ENCODE data around the gene TP53. TPM values are rescaled to one million over a fixed set of nuclear protein-coding genes. Genes with fewer than 3 reads are reported as not detected.

Gene TP53
- total RNA-seq: 41.5 TPM

GRCh38 chr17:7687072-7687907, at the start of gene TP53:
Gene TP53 (minus strand): TSS chr17:7687490. CDS start chr17:7676594, 10,896 bp downstream.
- DNase-seq (ENCODE audit: low spot score) (peak; percentile 91), ATAC-seq (peak; percentile 86)
- intact Hi-C loops (cut with DNase I): loop anchor here (10.0 kb wide), 1 partner anchor 52 kb away; the partner anchor contains the start of gene SHBG

DNA sequence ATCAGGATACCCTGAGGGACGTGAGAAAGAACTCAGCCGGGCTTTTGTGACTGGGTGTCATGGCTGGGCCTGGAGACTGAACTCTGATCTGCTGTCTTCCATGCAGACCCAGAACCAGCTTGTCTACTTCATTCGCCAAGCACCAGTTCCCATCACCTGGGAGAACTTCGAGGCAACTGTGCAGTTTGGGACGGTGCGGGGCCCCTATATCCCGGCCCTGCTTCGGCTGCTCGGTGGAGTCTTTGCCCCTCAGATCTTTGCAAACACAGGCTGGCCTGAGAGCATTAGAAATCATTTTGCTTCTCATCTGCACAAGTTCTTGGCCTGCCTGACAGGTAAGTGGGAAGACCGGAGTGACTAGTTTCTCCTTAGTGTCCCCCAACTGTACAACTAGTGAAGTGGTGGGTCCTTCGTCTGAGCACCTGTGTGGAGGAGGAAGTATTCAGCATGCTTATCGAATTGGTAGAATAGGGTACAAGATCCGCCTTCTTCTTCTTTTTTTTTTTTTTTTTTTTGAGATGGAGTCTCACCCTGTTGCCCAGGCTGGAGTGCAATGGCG, 45.8 kb upstream of the TP53 start:
- ATAC-seq: no peak
- intact Hi-C loops (cut with DNase I): no loop called here
- DNase-seq (ENCODE audit: low spot score): no peak

DNA sequence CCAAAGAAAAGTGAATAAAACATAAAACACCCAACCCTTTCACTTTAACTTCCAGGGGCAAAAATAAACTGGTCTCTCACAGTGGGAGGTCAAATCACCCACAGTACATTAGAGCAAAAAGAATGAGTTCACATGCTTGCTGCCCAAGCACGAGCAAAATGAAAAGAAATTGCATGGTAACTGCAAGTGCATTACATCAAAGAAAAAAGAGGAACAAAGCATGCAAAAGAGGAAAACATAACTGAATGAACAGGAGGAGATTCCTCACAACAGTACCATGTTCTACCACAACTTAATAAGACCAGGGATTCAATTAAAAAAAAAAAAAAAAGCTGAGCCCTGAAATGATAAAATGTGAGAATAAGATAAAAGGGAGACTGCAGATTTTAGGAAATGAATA, 42.5 kb upstream of the TP53 start:
- DNase-seq (ENCODE audit: low spot score): no peak
- no peak for ATAC-seq
- intact Hi-C loops (cut with DNase I): no loop called here

GRCh38 chr17:7727886-7728285, 40.6 kb upstream of the TP53 start:
- intact Hi-C loops (cut with DNase I): no loop called here
- DNase-seq (ENCODE audit: low spot score) (no peak), ATAC-seq (no peak)

DNA sequence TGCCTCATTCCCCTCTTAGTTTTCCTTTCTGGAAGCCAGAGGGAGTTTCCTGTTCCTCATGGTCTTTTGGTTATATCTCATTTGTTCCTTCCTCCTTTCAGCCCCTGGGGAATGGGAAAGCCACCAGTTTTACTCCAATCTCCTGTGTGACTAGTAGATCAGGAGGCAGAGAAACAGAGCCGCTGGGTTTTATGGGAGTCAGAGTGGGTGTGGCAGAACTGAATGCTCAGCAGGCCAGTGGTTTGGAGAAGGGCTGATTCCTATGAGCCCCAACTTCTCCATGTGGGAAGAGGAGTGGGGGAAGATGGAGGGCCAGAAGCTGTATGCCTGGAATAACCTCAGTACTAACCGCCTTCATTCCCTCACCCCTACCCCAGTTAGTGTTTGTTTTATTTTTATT, 34.3 kb upstream of the TP53 start:
- ATAC-seq: no peak

DNA sequence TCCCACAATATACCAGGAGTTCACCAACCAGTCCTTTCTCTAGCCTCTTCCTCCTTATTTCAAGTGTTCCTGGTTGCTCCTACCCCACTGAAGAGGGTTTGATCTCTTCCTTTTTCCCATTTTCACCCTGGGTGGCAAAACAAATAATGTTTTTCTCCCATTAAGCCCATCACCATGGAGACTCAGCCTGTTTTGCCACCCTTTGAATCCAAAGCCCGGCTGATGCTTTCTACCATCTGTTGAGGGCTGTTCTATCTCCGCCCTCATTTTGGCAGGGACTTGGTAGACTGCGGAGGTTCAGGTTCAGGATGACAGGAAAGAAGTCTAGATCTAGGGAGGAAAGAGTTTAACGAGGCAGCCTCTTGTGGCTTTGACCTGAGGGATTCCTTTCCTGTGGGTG, 32.8 kb upstream of the TP53 start:
- ATAC-seq (no peak), DNase-seq (ENCODE audit: low spot score) (no peak)
- intact Hi-C loops (cut with DNase I): no loop called here

More for the DNA sequence above, 34.3 kb upstream of the TP53 start:
- intact Hi-C loops (cut with DNase I): no loop called here
- no peak for DNase-seq (ENCODE audit: low spot score)

GRCh38 chr17:7719661-7720060, 32.4 kb upstream of the TP53 start:
- intact Hi-C loops (cut with DNase I): no loop called here
- DNase-seq (ENCODE audit: low spot score) (no peak), ATAC-seq (no peak)

- peak; percentile 50 for ATAC-seq
- intact Hi-C loops (cut with DNase I): no loop called here
Measured at GRCh38 chr17:7717756-7718350, 30.6 kb upstream of the TP53 start.

GRCh38 chr17:7716901-7717755, 29.8 kb upstream of the TP53 start, which contains the start of gene DNAH2:
Gene DNAH2 (plus strand): TSS chr17:7717744. CDS start chr17:7719735, 1,991 bp downstream.
- intact Hi-C loops (cut with DNase I): no loop called here
- DNase-seq (ENCODE audit: low spot score) (peak; percentile 80), ATAC-seq (peak; percentile 84)

More at GRCh38 chr17:7717756-7718350, 30.6 kb upstream of the TP53 start:
- no peak for DNase-seq (ENCODE audit: low spot score)

- intact Hi-C loops (cut with DNase I): no loop called here
- DNase-seq (ENCODE audit: low spot score) (no peak), ATAC-seq (no peak)
Measured at GRCh38 chr17:7715936-7716886, 28.9 kb upstream of the TP53 start.

- intact Hi-C loops (cut with DNase I): no loop called here
- ATAC-seq (no peak), DNase-seq (ENCODE audit: low spot score) (no peak)
Measured at GRCh38 chr17:7714721-7715594, 27.7 kb upstream of the TP53 start.

- intact Hi-C loops (cut with DNase I): no loop called here
- no peak for ATAC-seq
- no peak for DNase-seq (ENCODE audit: low spot score)
Measured at GRCh38 chr17:7713782-7714181, 26.5 kb upstream of the TP53 start.

DNA sequence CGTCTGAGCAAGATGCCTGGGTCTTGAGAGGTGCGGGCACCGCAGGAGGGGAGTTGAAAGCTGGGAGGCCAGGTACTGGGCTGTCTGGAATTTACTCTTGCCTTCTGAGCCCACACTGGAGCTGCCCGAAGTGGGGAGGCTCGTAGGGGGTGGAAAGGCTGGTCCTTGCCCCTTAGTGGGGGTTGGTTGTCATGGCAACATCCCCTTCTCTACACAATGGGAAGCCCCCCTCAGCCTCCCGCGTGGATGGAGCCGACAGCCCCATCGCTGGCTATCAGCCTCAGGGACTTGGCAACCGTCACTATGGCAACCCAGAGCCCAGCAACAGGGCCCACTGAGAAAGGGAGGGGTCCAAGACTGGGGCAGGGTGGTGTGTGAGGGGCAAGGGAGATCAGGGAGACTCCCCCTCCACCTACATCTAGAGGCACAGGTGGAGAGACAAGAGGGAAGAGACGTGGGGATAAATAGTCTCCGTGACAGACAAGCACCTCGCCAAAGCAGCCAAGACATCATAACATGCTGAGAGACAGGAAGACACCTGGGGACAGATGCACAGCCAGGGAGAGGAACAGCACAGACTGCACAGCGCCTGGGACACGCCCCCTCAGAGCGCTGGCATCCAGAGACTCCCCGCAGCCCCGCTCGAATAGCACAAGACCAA, 25.0 kb upstream of the TP53 start:
- no peak for DNase-seq (ENCODE audit: low spot score)
- intact Hi-C loops (cut with DNase I): no loop called here
- ATAC-seq: no peak

- no peak for ATAC-seq
- intact Hi-C loops (cut with DNase I): no loop called here
- DNase-seq (ENCODE audit: low spot score): no peak
Measured at GRCh38 chr17:7711051-7711755, 23.9 kb upstream of the TP53 start.

- DNase-seq (ENCODE audit: low spot score) (no peak), ATAC-seq (no peak)
- intact Hi-C loops (cut with DNase I): no loop called here
Measured at GRCh38 chr17:7710301-7710700, 23.0 kb upstream of the TP53 start.

GRCh38 chr17:7709031-7709430, 21.7 kb upstream of the TP53 start:
- DNase-seq (ENCODE audit: low spot score): no peak
- intact Hi-C loops (cut with DNase I): no loop called here
- ATAC-seq: no peak
